Endodermal cell (in vitro differentiated cells): ENCODE measurements around the gene SPACA5. TPM values are rescaled to one million over a fixed set of nuclear protein-coding genes. Genes with fewer than 3 reads are reported as not detected.

ENCODE experiments used
- DNase-seq: peaks from one replicate; pipeline ENCODE4 v3.0.0-alpha.2; 2017
- H3K27ac ChIP-seq: 2 replicates; pipeline ENCODE4 v1.5.1; 2013; ENCODE audit warnings: mild to moderate bottlenecking, low read depth, low read length, moderate library complexity
- H3K27me3 ChIP-seq: 2 replicates; pipeline ENCODE4 v1.6.1; 2013; ENCODE audit warnings: mild to moderate bottlenecking, low read length, moderate library complexity; ENCODE audit not compliant: insufficient read depth, control insufficient read depth, poor library complexity, severe bottlenecking
- H3K36me3 ChIP-seq: 2 replicates; pipeline ENCODE4 v1.7.0; 2013; ENCODE audit warnings: mild to moderate bottlenecking, low read length, moderate library complexity; ENCODE audit not compliant: control insufficient read depth, insufficient read depth
- H3K4me1 ChIP-seq: one replicate; pipeline ENCODE4 v1.7.0; 2013; ENCODE audit warnings: low read length; ENCODE audit not compliant: control insufficient read depth, insufficient read depth
- H3K4me3 ChIP-seq: 2 replicates; pipeline ENCODE4 v1.5.1; 2013; ENCODE audit warnings: mild to moderate bottlenecking, low read length, moderate library complexity
- H3K9ac ChIP-seq: 2 replicates; pipeline ENCODE4 v1.6.1; 2013; ENCODE audit warnings: mild to moderate bottlenecking, low read length, moderate library complexity; ENCODE audit not compliant: poor library complexity, severe bottlenecking; ENCODE audit errors: extremely low read depth
- H3K9me3 ChIP-seq: 2 replicates; pipeline ENCODE4 v1.6.1; 2013; ENCODE audit warnings: mild to moderate bottlenecking, low read length, moderate library complexity; ENCODE audit not compliant: control insufficient read depth
- H3K27ac Mint-ChIP-seq: 2 replicates; pipeline ENCODE4 v1.8.0; 2020; ENCODE audit warnings: mixed read lengths
- H3K27me3 Mint-ChIP-seq: 2 replicates; pipeline ENCODE4 v1.8.0; 2021; ENCODE audit warnings: mild to moderate bottlenecking, mixed read lengths; ENCODE audit not compliant: insufficient read depth
- H3K36me3 Mint-ChIP-seq: 2 replicates; pipeline ENCODE4 v1.8.0; 2020; ENCODE audit warnings: low read depth, mixed read lengths
- H3K4me1 Mint-ChIP-seq: 2 replicates; pipeline ENCODE4 v1.8.0; 2020; ENCODE audit warnings: mixed read lengths
- H3K4me3 Mint-ChIP-seq: 2 replicates; pipeline ENCODE4 v1.8.0; 2020; ENCODE audit warnings: mild to moderate bottlenecking, moderate library complexity, mixed read lengths
- H3K9me3 Mint-ChIP-seq: 2 replicates; pipeline ENCODE4 v1.8.0; 2020; ENCODE audit warnings: mild to moderate bottlenecking, mixed read lengths
- WGBS, 2 experiments: methylation state at CpG; one replicate each; pipeline versions ENCODE4 v1.1.5 to v1.1.7; 2013; ENCODE audit warnings: missing lambda C conversion rate in 2 of 2, mixed read lengths in 1 of 2; ENCODE audit not compliant: insufficient coverage in 1 of 2, insufficient read length in 1 of 2; 5-methylcytosine and 5-hydroxymethylcytosine counted together
- total RNA-seq, 2 donors: library from RNA; stranded (reverse); fragmentation: NEBNext Ultra II Directional in 1 of 2; extraction: Animal tissue kit (Norgen Biotek cat#: 25700) in 1 of 2; gene quantifications; 2 replicates in 1 of 2; 3 replicates in 1 of 2; pipeline ENCODE4 v1.2.1, GENCODE V29; 2021
- TF ChIP-seq, protein P1 (sequence below): fragments of 200-600 bp; sonication (generic); conservative IDR thresholded peaks from 2 replicates; pipeline ENCODE4 v1.5.0; 2021; ENCODE audit warnings: antibody characterized with exemption, mild to moderate bottlenecking

The SPACA5 gene
- total RNA-seq, 2 donors from 2014 or later = not detected

DNA sequence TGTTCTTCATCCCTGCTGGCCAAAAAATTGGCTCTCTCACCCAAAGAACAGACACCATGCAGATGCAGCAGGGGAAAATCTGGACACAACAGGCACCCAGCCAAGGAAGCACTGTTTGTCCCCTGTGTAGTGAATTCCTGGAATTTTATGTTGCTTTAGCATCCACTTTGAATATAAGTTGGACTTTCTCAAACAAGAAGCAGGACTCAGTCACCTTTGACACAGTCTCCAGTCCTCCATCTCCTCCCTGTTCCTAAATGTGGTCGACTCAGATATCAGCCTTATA, 14.8 kb upstream of the SPACA5 start:
- DNase-seq = no peak
- peaks cover 70% of the 10 kb centered on the region for H3K9me3 Mint-ChIP-seq
- no peaks in the 10 kb centered on the region for H3K9me3 ChIP-seq
- H3K9ac ChIP-seq = no peak overlapping the region
- H3K4me1 ChIP-seq = no peaks in the 10 kb centered on the region
- no peak overlapping the region for H3K4me3 Mint-ChIP-seq
- H3K36me3 Mint-ChIP-seq = peaks cover 49% of the 10 kb centered on the region
- H3K4me3 ChIP-seq = no peak overlapping the region
- H3K27me3 ChIP-seq = no peaks in the 10 kb centered on the region
- H3K4me1 Mint-ChIP-seq = no peaks in the 10 kb centered on the region
- no peaks in the 10 kb centered on the region for H3K27me3 Mint-ChIP-seq
- TF ChIP-seq, protein P1, sequence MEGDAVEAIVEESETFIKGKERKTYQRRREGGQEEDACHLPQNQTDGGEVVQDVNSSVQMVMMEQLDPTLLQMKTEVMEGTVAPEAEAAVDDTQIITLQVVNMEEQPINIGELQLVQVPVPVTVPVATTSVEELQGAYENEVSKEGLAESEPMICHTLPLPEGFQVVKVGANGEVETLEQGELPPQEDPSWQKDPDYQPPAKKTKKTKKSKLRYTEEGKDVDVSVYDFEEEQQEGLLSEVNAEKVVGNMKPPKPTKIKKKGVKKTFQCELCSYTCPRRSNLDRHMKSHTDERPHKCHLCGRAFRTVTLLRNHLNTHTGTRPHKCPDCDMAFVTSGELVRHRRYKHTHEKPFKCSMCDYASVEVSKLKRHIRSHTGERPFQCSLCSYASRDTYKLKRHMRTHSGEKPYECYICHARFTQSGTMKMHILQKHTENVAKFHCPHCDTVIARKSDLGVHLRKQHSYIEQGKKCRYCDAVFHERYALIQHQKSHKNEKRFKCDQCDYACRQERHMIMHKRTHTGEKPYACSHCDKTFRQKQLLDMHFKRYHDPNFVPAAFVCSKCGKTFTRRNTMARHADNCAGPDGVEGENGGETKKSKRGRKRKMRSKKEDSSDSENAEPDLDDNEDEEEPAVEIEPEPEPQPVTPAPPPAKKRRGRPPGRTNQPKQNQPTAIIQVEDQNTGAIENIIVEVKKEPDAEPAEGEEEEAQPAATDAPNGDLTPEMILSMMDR = no peak
- H3K36me3 ChIP-seq = peaks cover 10% of the 10 kb centered on the region
- H3K27ac ChIP-seq = no peak overlapping the region
- WGBS, 2 experiments = 90% methylated on average over 1 of the region's 1 CpG; no CpG with 5 or more reads in 1 of the 2 experiments
- no peak overlapping the region for H3K27ac Mint-ChIP-seq

DNA sequence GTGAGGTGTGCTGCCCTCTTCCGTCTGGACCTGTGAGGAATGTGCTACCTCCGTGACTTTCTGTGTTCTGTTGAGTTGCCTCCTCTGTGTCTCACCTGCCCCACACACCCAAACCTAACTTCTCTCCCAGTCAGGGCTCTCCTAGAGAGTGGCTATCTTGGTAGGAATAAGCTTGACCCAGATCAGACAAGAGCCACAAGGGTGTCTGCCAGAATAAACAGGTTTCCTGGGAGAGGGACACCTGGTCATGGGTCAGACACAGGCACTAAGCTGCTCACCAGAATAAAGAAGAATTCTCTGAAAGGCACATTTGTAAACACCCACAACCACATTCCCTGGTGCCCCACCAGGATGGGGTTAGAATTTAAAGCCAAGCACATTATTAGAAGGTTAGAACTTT, 14.1 kb upstream of the SPACA5 start:
- TF ChIP-seq, protein P1 = no peak
- Histone ChIP-seq H3K27ac (no peak overlapping the region), H3K9me3 (no peaks in the 10 kb centered on the region), H3K4me1 (no peaks in the 10 kb centered on the region), H3K36me3 (peaks cover 4% of the 10 kb centered on the region), H3K27me3 (no peaks in the 10 kb centered on the region), H3K9ac (no peak overlapping the region), H3K4me3 (no peak overlapping the region)
- H3K9me3 Mint-ChIP-seq = peaks cover 69% of the 10 kb centered on the region
- peaks cover 45% of the 10 kb centered on the region for H3K36me3 Mint-ChIP-seq
- H3K27ac Mint-ChIP-seq = no peak overlapping the region
- H3K27me3 Mint-ChIP-seq = no peaks in the 10 kb centered on the region
- DNase-seq = no peak
- H3K4me3 Mint-ChIP-seq = no peak overlapping the region
- no peaks in the 10 kb centered on the region for H3K4me1 Mint-ChIP-seq
- 96% methylated on average over 2 of the region's 2 CpGs; no CpG with 5 or more reads in 1 of the 2 experiments for WGBS, 2 experiments

DNA sequence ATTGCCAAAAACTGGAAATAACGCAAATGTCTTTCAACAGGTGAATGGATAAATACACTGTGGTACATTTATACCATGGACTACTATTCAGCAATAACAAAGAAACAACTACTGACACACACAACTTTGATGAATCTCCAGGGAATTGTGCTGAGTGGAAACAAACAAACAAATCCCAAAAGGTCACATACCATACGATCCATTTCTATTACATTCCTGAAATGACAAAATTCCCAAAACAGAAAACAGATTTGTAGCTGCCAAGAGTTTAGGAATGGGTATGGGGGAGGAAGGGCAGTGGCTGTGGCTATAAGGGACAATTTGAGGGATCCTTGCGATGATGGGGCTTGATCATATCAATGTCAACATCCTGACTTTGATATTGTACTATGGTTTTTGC, 5.5 kb upstream of the SPACA5 start:
- Mint-ChIP-seq H3K36me3 (peaks cover 27% of the 10 kb centered on the region), H3K27ac (no peak overlapping the region), H3K9me3 (peaks cover 37% of the 10 kb centered on the region), H3K4me3 (no peak overlapping the region), H3K4me1 (no peaks in the 10 kb centered on the region), H3K27me3 (no peaks in the 10 kb centered on the region)
- Histone ChIP-seq H3K4me1 (no peaks in the 10 kb centered on the region), H3K9ac (no peak overlapping the region), H3K9me3 (peaks cover 4% of the 10 kb centered on the region), H3K27ac (no peak overlapping the region), H3K27me3 (no peaks in the 10 kb centered on the region), H3K36me3 (peaks cover 12% of the 10 kb centered on the region), H3K4me3 (no peak overlapping the region)
- TF ChIP-seq, protein P1 = no peak
- WGBS, 2 experiments = 94% methylated on average over 2 of the region's 3 CpGs; no CpG with 5 or more reads in 1 of the 2 experiments
- no peak for DNase-seq
